Measurements from ENCODE around the gene ARHGEF2. TPM values are rescaled to one million over a fixed set of nuclear protein-coding genes. Genes with fewer than 3 reads are reported as not detected.

Gene ARHGEF2
- total RNA-seq: 100 to 1,000 TPM; 162 to 166 TPM

GRCh38 chr1:155978325-155978972, at the start of gene ARHGEF2:
Gene ARHGEF2, minus strand, starts transcription at chr1:155978547. Its CDS starts 120 bp downstream, at chr1:155978427.
- Histone ChIP-seq H3K4me3 (peak within 1 kb of the TSS; percentile 95), H3K4me1 (ENCODE audit: control insufficient read depth in 1 of 2, low read depth in 2 of 2) (peaks cover 46 to 75% of the 10 kb centered on the region in 2 donors), H3K27me3 (replicated peaks; ENCODE audit: insufficient read depth) (no peaks in the 10 kb centered on the region), H3K36me3 (no peaks in the 10 kb centered on the region), H3K9me3 (no peaks in the 10 kb centered on the region), H3K27ac (peak within 1 kb of the TSS; percentile 96 to 97)
- DNase-seq (ENCODE audit: low spot score) (peak; percentile 54), ATAC-seq (ENCODE audit: insufficient number of reproducible peaks, low FRiP score, low read depth) (no peak)
- no peak for TF ChIP-seq CTCF (IDR thresholded peaks at IDR 0.05)

GRCh38 chr1:156026588-156026987, 48.2 kb upstream of the ARHGEF2 start:
- no peak for DNase-seq (ENCODE audit: low spot score)
- no peak for TF ChIP-seq CTCF (IDR thresholded peaks at IDR 0.05)
- H3K9me3 ChIP-seq: no peaks in the 10 kb centered on the region
- ATAC-seq (ENCODE audit: insufficient number of reproducible peaks, low FRiP score, low read depth): no peak
- H3K27me3 ChIP-seq (replicated peaks; ENCODE audit: insufficient read depth): no peaks in the 10 kb centered on the region
- no peak overlapping the region for H3K4me3 ChIP-seq
- H3K4me1 ChIP-seq (ENCODE audit: control insufficient read depth in 1 of 2, low read depth in 2 of 2): no peaks in the 10 kb centered on the region
- no peak overlapping the region for H3K27ac ChIP-seq
- no peaks in the 10 kb centered on the region for H3K36me3 ChIP-seq

- Histone ChIP-seq H3K9me3 (no peaks in the 10 kb centered on the region), H3K4me3 (no peak overlapping the region), H3K4me1 (ENCODE audit: control insufficient read depth in 1 of 2, low read depth in 2 of 2) (peaks cover 0 to 3% of the 10 kb centered on the region in 2 donors), H3K36me3 (no peaks in the 10 kb centered on the region), H3K27ac (no peak overlapping the region), H3K27me3 (replicated peaks; ENCODE audit: insufficient read depth) (no peaks in the 10 kb centered on the region)
- peak; percentile 16 for TF ChIP-seq CTCF (IDR thresholded peaks at IDR 0.05)
- DNase-seq (ENCODE audit: low spot score) (no peak), ATAC-seq (ENCODE audit: insufficient number of reproducible peaks, low FRiP score, low read depth) (no peak)
These were observed 47.5 kb upstream of the ARHGEF2 start for GRCh38 chr1:156025876-156026275.

GRCh38 chr1:156024801-156025200, 46.5 kb upstream of the ARHGEF2 start:
- no peak for ATAC-seq (ENCODE audit: insufficient number of reproducible peaks, low FRiP score, low read depth)
- no peak overlapping the region for H3K27ac ChIP-seq
- no peak overlapping the region for H3K4me3 ChIP-seq
- DNase-seq (ENCODE audit: low spot score): no peak
- peaks cover 5 to 8% of the 10 kb centered on the region in 2 donors for H3K4me1 ChIP-seq (ENCODE audit: control insufficient read depth in 1 of 2, low read depth in 2 of 2)
- no peaks in the 10 kb centered on the region for H3K27me3 ChIP-seq (replicated peaks; ENCODE audit: insufficient read depth)
- TF ChIP-seq CTCF (IDR thresholded peaks at IDR 0.05): no peak
- H3K9me3 ChIP-seq: no peaks in the 10 kb centered on the region
- no peaks in the 10 kb centered on the region for H3K36me3 ChIP-seq

- H3K27me3 ChIP-seq (replicated peaks; ENCODE audit: insufficient read depth): no peaks in the 10 kb centered on the region
- DNase-seq (ENCODE audit: low spot score) (no peak), ATAC-seq (ENCODE audit: insufficient number of reproducible peaks, low FRiP score, low read depth) (no peak)
- no peaks in the 10 kb centered on the region for H3K9me3 ChIP-seq
- peaks cover 15 to 16% of the 10 kb centered on the region in 2 donors for H3K4me1 ChIP-seq (ENCODE audit: control insufficient read depth in 1 of 2, low read depth in 2 of 2)
- H3K36me3 ChIP-seq: peaks cover 9% of the 10 kb centered on the region
- no peak overlapping the region for H3K4me3 ChIP-seq
- TF ChIP-seq CTCF (IDR thresholded peaks at IDR 0.05): no peak
- no peak overlapping the region for H3K27ac ChIP-seq
These were observed 43.6 kb upstream of the ARHGEF2 start for GRCh38 chr1:156021954-156022353.

Data from thoracic aorta (tissue), 2 donors.